Heart right ventricle (tissue), 16 donors: Measurements from ENCODE around the gene ZNF534. TPM values are rescaled to one million over a fixed set of nuclear protein-coding genes. Genes with fewer than 3 reads are reported as not detected.
A peak's percentile ranks its signal among the peaks of the same experiment; 100 is the strongest.
"Not testable (repeated sequence)": the region's sequence is repeated elsewhere in the genome, so short reads cannot be mapped to it uniquely, and the experiment has no call there.

Source experiments
- ATAC-seq, 8 donors: fragments of 200-7000 bp; cut with Tn5 transposase; one replicate each; pipeline ENCODE4 v1.9.1; 2020; ENCODE audit warnings: mild to moderate bottlenecking in 8 of 8, moderate library complexity in 8 of 8, moderate number of reproducible peaks in 1 of 8
- DNase-seq, 2 donors: peaks; one replicate each; pipeline ENCODE4 v3.0.0-alpha.2; 2020
- H3K27ac ChIP-seq, 10 donors: fragments of 200-600 bp; sonication (generic) in 2 of 10; one replicate each; pipeline versions ENCODE4 v1.5.0 to v1.8.0; 2020 to 2022; ENCODE audit warnings: mild to moderate bottlenecking in 3 of 10
- H3K27me3 ChIP-seq, 7 donors: fragments of 200-600 bp; one replicate each; pipeline ENCODE4 v1.8.0; 2021 to 2022; ENCODE audit warnings: mild to moderate bottlenecking in 2 of 7
- H3K36me3 ChIP-seq, 9 donors: fragments of 200-600 bp; sonication (generic) in 1 of 9; one replicate each; pipeline versions ENCODE4 v1.5.0 to v1.8.0; 2020 to 2022; ENCODE audit warnings: mild to moderate bottlenecking in 2 of 9
- H3K4me1 ChIP-seq, 9 donors: fragments of 200-600 bp; sonication (generic) in 1 of 9; one replicate each; pipeline versions ENCODE4 v1.5.0 to v1.8.0; 2020 to 2022; ENCODE audit warnings: mild to moderate bottlenecking in 4 of 9
- H3K4me3 ChIP-seq, 10 donors: fragments of 200-600 bp; sonication (generic) in 2 of 10; one replicate each; pipeline versions ENCODE4 v1.5.0 to v1.8.0; 2020 to 2022; ENCODE audit warnings: mild to moderate bottlenecking in 7 of 10, moderate library complexity in 2 of 10
- H3K9me3 ChIP-seq, 11 donors: fragments of 200-600 bp in 10 of 11; sonication (generic) in 2 of 11; one replicate each; pipeline versions ENCODE4 v1.5.0 to v1.8.0; 2013 to 2022; ENCODE audit warnings: mild to moderate bottlenecking in 2 of 11, control low read depth in 1 of 11, moderate library complexity in 1 of 11
- WGBS, 2 donors: extraction: QIAGEN DNeasy Blood & Tissue Kit; methylation state at CpG; one replicate each; pipeline ENCODE4 v1.1.7; 2013; ENCODE audit warnings: inconsistent platforms in 1 of 2; 5-methylcytosine and 5-hydroxymethylcytosine counted together
- intact Hi-C, 10 donors: fragments of 100-400 bp; cut with DNase I; formaldehyde crosslinking; loops; one replicate each; pipeline versions ENCODE4 v1.11.1 to v1.14.2; 2022
- polyA plus RNA-seq, 2 donors: library from polyadenylated mRNA; stranded (reverse); fragments of 200-250 nt; gene quantifications; one replicate each; pipeline ENCODE4 v1.2.3, GENCODE V29; 2013
- total RNA-seq, 10 donors: library from RNA; stranded (reverse); fragmentation: NEBNext Ultra II Directional in 3 of 10; extraction: Animal tissue kit (Norgen Biotek cat#: 25700) in 3 of 10; gene quantifications; one replicate each; pipeline versions ENCODE4 v1.2.1 to v1.2.4, GENCODE V29; 2021 to 2023
- TF ChIP-seq, protein P1 (sequence below), 9 donors: fragments of 200-600 bp; sonication (generic) in 2 of 9; IDR thresholded peaks; one replicate each; pipeline versions ENCODE4 v1.5.0 to v1.8.0; 2021 to 2022; ENCODE audit warnings: antibody characterized with exemption in 9 of 9, mild to moderate bottlenecking in 5 of 9, moderate library complexity in 1 of 9
- donor health status: Arrhythmogenic right ventricular cardiomyopathy.
- donor health status: ischemic (EF 13 %, LVEDD 7.1; RV severe dilation, severe dysfunction).
- donor health status: healthy with polysubstance abuse.
- donor health status: DM: no; HTN: yes; CAD: no.
- donor health status: DM: no; HTN: no; CAD: no.
- donor health status: ischemic (EF 25% LVEDD 6.9; RV normal size, moderate dysfunction).
- donor health status: ischemic (EF 25% LVEDD 5.7; RV mildly dilated, moderate dysfunction).
- donor health status: healthy.
- donor health status: DM: yes; HTN: yes; CAD: no.
- donor health status: Ischemic cardiomyopathy.
- donor health status: ischemic (EF 35%, LVEDD 5.7; RV mildly dilated, moderate dysfunction).
- donor health status: nonischemic (EF 11% LVEDD 7.7; RV severe dilation, severe dysfunction).
- donor health status: DM: yes; HTN: yes; CAD: no.
- donor health status: PGD.
- donor health status: ischemic (EF 29% LVEDD 5.4; RV normal size, mild dysfunction).
- donor health status: nonischemic (EF 23%, LVEDD 6.1; RV moderate dilation, normal function).

Gene ZNF534
- total and polyA plus RNA-seq, 12 donors: 0.12 to 0.88 (median 0.27) TPM

DNA sequence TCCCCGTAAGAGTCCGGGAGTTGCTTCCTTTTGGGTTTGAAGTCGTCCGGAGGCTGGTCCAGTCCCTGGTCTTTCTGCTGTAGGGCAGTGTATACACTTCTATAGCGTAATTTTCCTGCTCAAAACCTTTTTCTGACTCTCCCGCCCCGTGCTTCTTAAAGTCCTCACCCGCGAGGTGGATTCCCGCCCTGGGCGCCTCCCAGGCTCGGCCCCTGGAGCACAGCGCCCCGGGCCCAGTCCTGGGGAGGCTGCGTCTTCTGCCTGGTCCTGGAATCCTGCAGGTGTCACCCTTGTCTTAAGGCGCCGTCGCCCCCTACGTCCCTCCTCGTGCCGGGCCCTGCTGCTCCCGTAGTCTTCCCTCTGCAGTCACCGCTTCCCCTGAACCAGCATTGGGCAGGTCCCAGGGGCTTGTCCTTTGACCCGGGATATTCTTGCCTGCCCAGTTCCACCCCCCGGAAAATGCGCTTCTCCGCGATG is 64.1 kb downstream of the ZNF534 start:
- Histone ChIP-seq H3K36me3 (peaks cover 0 to 44% (median 0%) of the 10 kb centered on the region in 9 donors), H3K4me3 (peak overlapping the region in 3 of 10 donors; percentile 5 to 26 (median 25)), H3K27me3 (no peaks in the 10 kb centered on the region), H3K9me3 (peaks cover 0 to 100% (median 60%) of the 10 kb centered on the region in 11 donors), H3K4me1 (no peaks in the 10 kb centered on the region), H3K27ac (no peak overlapping the region)
- intact Hi-C loops: no loop called here
- 11 to 16% methylated on average over 28 of the region's 28 CpGs for WGBS, 2 donors
- DNase-seq (peak in 1 of 2 donors; percentile 13), ATAC-seq (peak in 7 of 8 donors; percentile 25 to 86 (median 64))
- TF ChIP-seq, protein P1, sequence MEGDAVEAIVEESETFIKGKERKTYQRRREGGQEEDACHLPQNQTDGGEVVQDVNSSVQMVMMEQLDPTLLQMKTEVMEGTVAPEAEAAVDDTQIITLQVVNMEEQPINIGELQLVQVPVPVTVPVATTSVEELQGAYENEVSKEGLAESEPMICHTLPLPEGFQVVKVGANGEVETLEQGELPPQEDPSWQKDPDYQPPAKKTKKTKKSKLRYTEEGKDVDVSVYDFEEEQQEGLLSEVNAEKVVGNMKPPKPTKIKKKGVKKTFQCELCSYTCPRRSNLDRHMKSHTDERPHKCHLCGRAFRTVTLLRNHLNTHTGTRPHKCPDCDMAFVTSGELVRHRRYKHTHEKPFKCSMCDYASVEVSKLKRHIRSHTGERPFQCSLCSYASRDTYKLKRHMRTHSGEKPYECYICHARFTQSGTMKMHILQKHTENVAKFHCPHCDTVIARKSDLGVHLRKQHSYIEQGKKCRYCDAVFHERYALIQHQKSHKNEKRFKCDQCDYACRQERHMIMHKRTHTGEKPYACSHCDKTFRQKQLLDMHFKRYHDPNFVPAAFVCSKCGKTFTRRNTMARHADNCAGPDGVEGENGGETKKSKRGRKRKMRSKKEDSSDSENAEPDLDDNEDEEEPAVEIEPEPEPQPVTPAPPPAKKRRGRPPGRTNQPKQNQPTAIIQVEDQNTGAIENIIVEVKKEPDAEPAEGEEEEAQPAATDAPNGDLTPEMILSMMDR (IDR thresholded peaks at IDR 0.05): peak in 5 of 9 donors; percentile 10 to 38 (median 21)

DNA sequence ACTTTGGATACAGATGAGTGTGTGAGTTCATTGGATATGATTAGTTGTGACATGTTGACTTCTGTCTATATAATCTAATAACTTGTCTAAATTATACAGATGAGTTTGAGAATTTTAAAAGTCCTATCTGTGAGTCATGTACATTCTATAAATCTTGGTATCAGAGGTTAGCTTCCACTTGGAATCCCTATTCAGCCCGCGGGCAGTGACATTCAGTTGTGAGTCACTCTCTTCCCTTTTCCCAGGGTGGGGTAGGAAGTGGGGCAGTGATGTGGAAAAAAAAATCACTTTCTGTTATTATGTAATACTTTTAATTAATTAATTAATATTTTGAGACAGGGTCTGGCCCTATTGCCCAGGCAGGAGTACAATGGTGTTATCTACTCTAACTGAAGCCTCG is 65.6 kb downstream of the ZNF534 start:
- Histone ChIP-seq H3K27ac (no peak overlapping the region), H3K9me3 (peaks cover 0 to 100% (median 48%) of the 10 kb centered on the region in 11 donors), H3K4me3 (no peak overlapping the region), H3K4me1 (no peaks in the 10 kb centered on the region), H3K36me3 (peaks cover 0 to 44% (median 3%) of the 10 kb centered on the region in 9 donors), H3K27me3 (no peaks in the 10 kb centered on the region)
- ATAC-seq (no peak), DNase-seq (no peak)
- TF ChIP-seq, protein P1 (IDR thresholded peaks at IDR 0.05): no peak
- intact Hi-C loops: no loop called here
- WGBS, 2 donors: 96 to 99% methylated on average over 3 of the region's 3 CpGs

DNA sequence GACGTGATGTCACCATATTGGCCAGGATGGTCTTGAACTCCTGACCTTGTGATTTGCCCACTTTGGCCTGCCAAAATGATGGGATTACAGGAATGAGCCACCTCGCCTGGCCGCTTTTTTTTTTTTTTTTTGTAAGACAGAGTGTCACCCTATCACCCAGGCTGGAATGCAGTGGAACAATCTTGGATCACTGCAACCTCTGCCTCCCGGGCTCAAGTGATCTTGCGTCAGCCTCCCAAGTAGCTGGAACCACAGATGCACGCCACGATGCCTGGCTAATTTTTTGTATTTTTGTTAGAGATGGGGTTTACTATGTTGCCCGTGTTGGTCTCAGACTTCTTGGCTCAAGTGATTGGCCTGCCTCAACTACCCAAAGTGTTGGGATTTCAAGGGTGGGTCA is 69.6 kb downstream of the ZNF534 start:
- H3K27me3 ChIP-seq: no peaks in the 10 kb centered on the region
- intact Hi-C loops: no loop called here
- H3K4me3 ChIP-seq: no peak overlapping the region
- peaks cover 0 to 46% (median 3%) of the 10 kb centered on the region in 9 donors for H3K36me3 ChIP-seq
- DNase-seq (no peak), ATAC-seq (no peak)
- TF ChIP-seq, protein P1 (IDR thresholded peaks at IDR 0.05): no peak
- H3K9me3 ChIP-seq: peaks cover 0 to 99% (median 20%) of the 10 kb centered on the region in 11 donors
- H3K27ac ChIP-seq: no peak overlapping the region
- no peaks in the 10 kb centered on the region for H3K4me1 ChIP-seq
- WGBS, 2 donors: 94 to 95% methylated on average over 8 of the region's 8 CpGs

DNA sequence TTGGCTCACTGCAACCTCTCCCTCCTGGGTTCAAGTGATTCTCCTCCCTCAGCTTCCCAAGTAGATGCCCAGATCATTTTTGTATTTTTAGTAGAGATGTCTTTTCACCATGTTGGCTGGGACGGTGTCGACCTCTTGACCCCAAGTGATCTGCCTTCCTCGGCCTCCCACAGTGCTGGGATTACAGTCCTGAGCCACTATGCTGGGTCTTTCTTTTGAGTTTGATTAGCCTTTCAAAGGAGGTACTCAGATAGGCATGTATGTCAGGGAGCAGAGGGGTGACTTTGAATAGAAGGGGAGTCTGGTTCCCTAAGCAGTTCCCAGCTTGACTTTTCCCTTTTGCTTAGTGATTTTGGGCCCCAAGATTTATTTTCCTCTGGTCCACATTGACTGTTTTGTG is 71.5 kb downstream of the ZNF534 start:
- 39 to 45% methylated on average over 3 of the region's 3 CpGs for WGBS, 2 donors
- not testable (repeated sequence) for DNase-seq, H3K4me1 ChIP-seq, H3K27ac ChIP-seq, H3K27me3 ChIP-seq, H3K4me3 ChIP-seq, ATAC-seq
- peaks cover 0 to 99% (median 16%) of the 10 kb centered on the region in 11 donors for H3K9me3 ChIP-seq
- intact Hi-C loops: loop anchor here in 1 of 10 donors (1.0 kb wide), 1 partner anchor 10 kb away; no protein-coding TSS in a partner anchor
- H3K36me3 ChIP-seq: peaks cover 0 to 64% (median 19%) of the 10 kb centered on the region in 9 donors

DNA sequence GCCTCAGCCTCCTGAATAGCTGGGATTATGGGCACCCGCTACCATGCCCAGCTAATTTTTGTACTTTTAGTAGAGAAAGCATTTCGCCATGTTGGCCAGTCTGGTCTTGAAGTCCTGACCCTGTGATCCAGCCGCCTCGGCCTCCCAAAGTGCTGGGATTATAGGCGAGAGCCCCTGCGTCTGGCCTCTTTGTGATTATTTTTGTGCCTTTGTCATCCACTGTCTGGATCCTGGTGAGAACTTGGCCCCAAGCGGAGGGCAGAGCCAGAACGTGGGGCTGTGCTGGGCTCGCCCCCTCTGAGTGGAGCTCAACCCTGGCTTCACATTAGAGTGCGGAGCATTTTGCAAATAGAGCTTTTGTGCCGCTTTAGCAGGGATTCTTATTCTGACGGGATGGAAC is 72.0 kb downstream of the ZNF534 start:
- not testable (repeated sequence) for DNase-seq
- 82 to 93% methylated on average over 12 of the region's 12 CpGs for WGBS, 2 donors
- H3K36me3 ChIP-seq: peaks cover 0 to 67% (median 25%) of the 10 kb centered on the region in 9 donors

More for the DNA sequence above, 72.0 kb downstream of the ZNF534 start:
- H3K9me3 ChIP-seq: peaks cover 0 to 99% (median 20%) of the 10 kb centered on the region in 11 donors
- ATAC-seq, H3K4me3 ChIP-seq, H3K27me3 ChIP-seq, H3K27ac ChIP-seq, H3K4me1 ChIP-seq: not testable (repeated sequence)
- intact Hi-C loops: loop anchor here in 1 of 10 donors (1.0 kb wide), 1 partner anchor 11 kb away; no protein-coding TSS in a partner anchor

Other genes with a start within 250 kb of the ZNF534 start
- gene PPP2R1A, start 239.1 kb upstream of the ZNF534 start, total RNA-seq: 100 to 1,000 TPM; 337 to 469 (median 401) TPM
- 100 to 1,000 TPM; 238 to 438 TPM for gene PPP2R1A, start 239.1 kb upstream of the ZNF534 start, polyA plus RNA-seq
- 10 to 100 TPM in 6 of 10 donors, 1 to 10 TPM in 4; 9.0 to 14.4 (median 10.5) TPM for gene ZNF766, start 159.6 kb upstream of the ZNF534 start, total RNA-seq
- 1 to 10 TPM; 3.1 TPM for gene ZNF766, start 159.6 kb upstream of the ZNF534 start, polyA plus RNA-seq
- 10 to 100 TPM; 11.4 to 19.6 (median 13.4) TPM for gene ZNF480, start 132.0 kb upstream of the ZNF534 start, total RNA-seq
- 10 to 100 TPM in 1 of 2 donors, 1 to 10 TPM in 1; 6.9 to 16.2 TPM for gene ZNF480, start 132.0 kb upstream of the ZNF534 start, polyA plus RNA-seq
- gene ZNF610, start 92.9 kb upstream of the ZNF534 start, total RNA-seq: 1 to 10 TPM; 2.1 to 6.8 (median 4.7) TPM
- gene ZNF610, start 92.9 kb upstream of the ZNF534 start, polyA plus RNA-seq: 1 to 10 TPM; 1.1 to 2.9 TPM
- 10 to 100 TPM; 13.4 to 24.2 (median 18.7) TPM for gene ZNF880, start 59.2 kb upstream of the ZNF534 start, total RNA-seq
- 10 to 100 TPM; 12.4 to 14.3 TPM for gene ZNF880, start 59.2 kb upstream of the ZNF534 start, polyA plus RNA-seq
- 10 to 100 TPM; 10.2 to 26.7 (median 17.4) TPM for gene ZNF528, start 31.3 kb upstream of the ZNF534 start, total RNA-seq
- 10 to 100 TPM in 1 of 2 donors, 1 to 10 TPM in 1; 5.4 to 15.1 TPM for gene ZNF528, start 31.3 kb upstream of the ZNF534 start, polyA plus RNA-seq
- gene ZNF578, start 24.4 kb downstream of the ZNF534 start, total RNA-seq: 1 to 10 TPM; 1.3 to 3.5 (median 2.0) TPM
- gene ZNF578, start 24.4 kb downstream of the ZNF534 start, polyA plus RNA-seq: 1 to 10 TPM in 1 of 2 donors, under 1 TPM in 1; 0.58 to 1.8 TPM
- gene ZNF808, start 98.5 kb downstream of the ZNF534 start, total RNA-seq: 10 to 100 TPM; 18.0 to 44.0 (median 32.9) TPM
- 1 to 10 TPM; 1.8 to 8.6 TPM for gene ZNF808, start 98.5 kb downstream of the ZNF534 start, polyA plus RNA-seq
- gene ZNF701, start 141.1 kb downstream of the ZNF534 start, total RNA-seq: 10 to 100 TPM; 11.3 to 27.9 (median 20.3) TPM
- gene ZNF701, start 141.1 kb downstream of the ZNF534 start, polyA plus RNA-seq: 10 to 100 TPM in 1 of 2 donors, 1 to 10 TPM in 1; 3.0 to 20.5 TPM
- gene ZNF83, start 209.2 kb downstream of the ZNF534 start, total RNA-seq: 10 to 100 TPM; 10.3 to 21.4 (median 16.7) TPM
- gene ZNF83, start 209.2 kb downstream of the ZNF534 start, polyA plus RNA-seq: 10 to 100 TPM; 10.7 to 89.3 TPM